Astrocyte (in vitro differentiated cells and primary cell): ENCODE results near the gene CRYGA. TPM values are rescaled to one million over a fixed set of nuclear protein-coding genes. Genes with fewer than 3 reads are reported as not detected.

Experiments used
- DNase-seq: peaks from one replicate; pipeline ENCODE4 v3.0.0-alpha.2; 2010; ENCODE audit warnings: low read depth
- FAIRE-seq: peaks from 2 replicates; lab custom pipeline; 2011; peaks lifted over from hg19 to GRCh38; lab: Jason Lieb, UNC
- H2AFZ ChIP-seq: 2 replicates; pipeline ENCODE4 v1.6.0; 2012; ENCODE audit warnings: low read depth, low read length, inconsistent platforms
- H3K27ac ChIP-seq: 2 replicates; pipeline ENCODE4 v1.5.1; 2011; ENCODE audit warnings: low read depth, low read length, inconsistent platforms
- H3K27me3 ChIP-seq: 2 replicates; pipeline ENCODE4 v1.6.0; 2011; ENCODE audit warnings: low read length, inconsistent platforms; ENCODE audit not compliant: insufficient read depth
- H3K36me3 ChIP-seq: 2 replicates; pipeline ENCODE4 v1.5.1; 2011; ENCODE audit warnings: low read length, inconsistent platforms; ENCODE audit not compliant: insufficient read depth
- H3K4me1 ChIP-seq: 2 replicates; pipeline ENCODE4 v1.5.1; 2011; ENCODE audit warnings: low read length, inconsistent platforms; ENCODE audit not compliant: insufficient read depth
- H3K4me2 ChIP-seq: 2 replicates; pipeline ENCODE4 v1.6.0; 2012; ENCODE audit warnings: low read length, inconsistent platforms
- H3K4me3 ChIP-seq: 2 replicates; pipeline ENCODE4 v1.5.1; 2011; ENCODE audit warnings: low read depth, mild to moderate bottlenecking, low read length, inconsistent platforms; ENCODE audit not compliant: insufficient read depth
- H3K79me2 ChIP-seq: 2 replicates; pipeline ENCODE4 v1.6.0; 2012; ENCODE audit warnings: mild to moderate bottlenecking, low read length, inconsistent platforms; ENCODE audit not compliant: insufficient read depth
- H3K9ac ChIP-seq: 2 replicates; pipeline ENCODE4 v1.6.0; 2012; ENCODE audit warnings: mild to moderate bottlenecking, low read length, inconsistent platforms
- H3K9me3 ChIP-seq: 2 replicates; pipeline ENCODE4 v1.5.1; 2012; ENCODE audit warnings: low read depth, mild to moderate bottlenecking, low read length, inconsistent platforms; ENCODE audit not compliant: insufficient read depth
- H4K20me1 ChIP-seq: 2 replicates; pipeline ENCODE4 v1.6.0; 2012; ENCODE audit warnings: low read length, inconsistent platforms; ENCODE audit not compliant: insufficient read depth
- H3K27ac Mint-ChIP-seq: one replicate; pipeline ENCODE4 v1.8.0; 2021; ENCODE audit warnings: mild to moderate bottlenecking, mixed read lengths; ENCODE audit not compliant: unreplicated experiment
- H3K27me3 Mint-ChIP-seq: one replicate; pipeline ENCODE4 v1.8.0; 2021; ENCODE audit warnings: low read depth, mixed read lengths; ENCODE audit not compliant: unreplicated experiment
- H3K36me3 Mint-ChIP-seq: one replicate; pipeline ENCODE4 v1.8.0; 2021; ENCODE audit warnings: low read depth, mixed read lengths; ENCODE audit not compliant: unreplicated experiment
- H3K4me1 Mint-ChIP-seq: one replicate; pipeline ENCODE4 v1.8.0; 2021; ENCODE audit warnings: low read depth, mixed read lengths; ENCODE audit not compliant: unreplicated experiment
- H3K4me3 Mint-ChIP-seq: one replicate; pipeline ENCODE4 v1.8.0; 2021; ENCODE audit warnings: mild to moderate bottlenecking, moderate library complexity, mixed read lengths; ENCODE audit not compliant: unreplicated experiment
- H3K9me3 Mint-ChIP-seq: one replicate; pipeline ENCODE4 v1.8.0; 2021; ENCODE audit warnings: mild to moderate bottlenecking, mixed read lengths; ENCODE audit not compliant: unreplicated experiment
- CTCF ChIP-seq: IDR thresholded peaks from 2 replicates; pipeline ENCODE4 v1.5.1; 2011; ENCODE audit warnings: low read depth, mild to moderate bottlenecking, inconsistent platforms, low read length, moderate library complexity; ENCODE audit not compliant: insufficient read depth
- EZH2 ChIP-seq: IDR thresholded peaks from 2 replicates; pipeline ENCODE4 v1.6.1; 2012; ENCODE audit warnings: mild to moderate bottlenecking, low read length, inconsistent platforms; ENCODE audit not compliant: insufficient read depth
- total RNA-seq: library from RNA; stranded (reverse); gene quantifications from 2 replicates; pipeline ENCODE4 v1.2.1, GENCODE V29; 2021

CRYGA gene
- total RNA-seq, 1 donor from 2014 or later = not detected

- H3K4me1 Mint-ChIP-seq = no peaks in the 10 kb centered on the region
Measured at GRCh38 chr2:208147008-208147407, 16.4 kb downstream of the CRYGA start.

GRCh38 chr2:208146006-208146405 lies 17.4 kb downstream of the CRYGA start, which contains the start of gene CRYGB:
TSS of gene CRYGB (minus strand) at chr2:208146158. CDS start at chr2:208146120, 38 bp downstream.
- H3K4me3 ChIP-seq = no peak within 1 kb of the TSS
- no peak within 1 kb of the TSS for H2AFZ ChIP-seq
- H4K20me1 ChIP-seq = no peaks in the 10 kb centered on the region
- H3K27ac ChIP-seq = no peak within 1 kb of the TSS
- TF ChIP-seq CTCF (no peak), EZH2 (no peak)
- DNase-seq (no peak), FAIRE-seq (no peak)
- H3K27me3 ChIP-seq = no peaks in the 10 kb centered on the region
- H3K4me1 Mint-ChIP-seq = no peaks in the 10 kb centered on the region
- H3K79me2 ChIP-seq = no peaks in the 10 kb centered on the region
- H3K4me3 Mint-ChIP-seq = no peak within 1 kb of the TSS
- peaks cover 5% of the 10 kb centered on the region for H3K9me3 Mint-ChIP-seq
- no peak within 1 kb of the TSS for H3K4me2 ChIP-seq
- H3K9me3 ChIP-seq = no peaks in the 10 kb centered on the region
- H3K27ac Mint-ChIP-seq = no peak within 1 kb of the TSS
- no peaks in the 10 kb centered on the region for H3K36me3 Mint-ChIP-seq
- H3K27me3 Mint-ChIP-seq = no peaks in the 10 kb centered on the region
- H3K9ac ChIP-seq = no peak within 1 kb of the TSS
- H3K4me1 ChIP-seq = no peaks in the 10 kb centered on the region
- H3K36me3 ChIP-seq = no peaks in the 10 kb centered on the region

More at GRCh38 chr2:208147008-208147407, 16.4 kb downstream of the CRYGA start:
- peaks cover 5% of the 10 kb centered on the region for H3K9me3 Mint-ChIP-seq
- no peak overlapping the region for H3K27ac Mint-ChIP-seq
- DNase-seq = no peak
- H3K36me3 Mint-ChIP-seq = no peaks in the 10 kb centered on the region
- Histone ChIP-seq H3K36me3 (no peaks in the 10 kb centered on the region), H3K27me3 (no peaks in the 10 kb centered on the region), H3K4me1 (no peaks in the 10 kb centered on the region), H3K4me3 (no peak overlapping the region), H3K9ac (no peak overlapping the region), H3K27ac (no peak overlapping the region), H4K20me1 (no peaks in the 10 kb centered on the region), H3K79me2 (no peaks in the 10 kb centered on the region), H3K4me2 (no peak overlapping the region), H3K9me3 (no peaks in the 10 kb centered on the region), H2AFZ (no peak overlapping the region)
- no peak overlapping the region for H3K4me3 Mint-ChIP-seq
- FAIRE-seq = no peak
- no peak for TF ChIP-seq EZH2
- no peaks in the 10 kb centered on the region for H3K27me3 Mint-ChIP-seq

- no peak overlapping the region for H3K4me3 ChIP-seq
- no peak for DNase-seq
- H3K27ac ChIP-seq = no peak overlapping the region
- no peak overlapping the region for H2AFZ ChIP-seq
- H3K9me3 ChIP-seq = no peaks in the 10 kb centered on the region
- H3K4me1 ChIP-seq = no peaks in the 10 kb centered on the region
- H3K4me2 ChIP-seq = no peak overlapping the region
- H3K36me3 ChIP-seq = no peaks in the 10 kb centered on the region
- Mint-ChIP-seq H3K36me3 (no peaks in the 10 kb centered on the region), H3K27me3 (no peaks in the 10 kb centered on the region), H3K9me3 (peaks cover 3% of the 10 kb centered on the region), H3K4me3 (no peak overlapping the region), H3K27ac (no peak overlapping the region), H3K4me1 (no peaks in the 10 kb centered on the region)
- TF ChIP-seq CTCF (no peak), EZH2 (no peak)
- H3K27me3 ChIP-seq = no peaks in the 10 kb centered on the region
- H3K9ac ChIP-seq = no peak overlapping the region
- no peaks in the 10 kb centered on the region for H4K20me1 ChIP-seq
- H3K79me2 ChIP-seq = no peaks in the 10 kb centered on the region
- FAIRE-seq = no peak
Measured at GRCh38 chr2:208142925-208143799, 20.2 kb downstream of the CRYGA start.
